ENCODE data around the gene LRRC26. TPM values are rescaled to one million over a fixed set of nuclear protein-coding genes. Genes with fewer than 3 reads are reported as not detected.

The LRRC26 gene
- total and polyA plus RNA-seq, 5 donors from 2014 or later = not detected

- no peaks in the 10 kb centered on the region for H3K9me3 ChIP-seq (ENCODE audit: control insufficient read depth in 2 of 2, low read length in 2 of 2)
- H3K4me3 ChIP-seq (ENCODE audit: low read depth, low read length) = no peak overlapping the region
- Mint-ChIP-seq H3K9me3 (no peaks in the 10 kb centered on the region), H3K27me3 (peaks cover 38% of the 10 kb centered on the region), H3K36me3 (no peaks in the 10 kb centered on the region), H3K4me1 (peaks cover 0 to 32% (median 3%) of the 10 kb centered on the region in 4 donors), H3K4me3 (peak overlapping the region in 2 of 4 donors; percentile 56 to 74), H3K27ac (no peak overlapping the region)
- H3K36me3 ChIP-seq (ENCODE audit: control insufficient read depth, insufficient read depth, low read length) = no peaks in the 10 kb centered on the region
- peaks cover 11% of the 10 kb centered on the region for H3K27me3 ChIP-seq (ENCODE audit: control insufficient read depth, insufficient read depth, low read length)
- DNase-seq (peak; percentile 36 to 51 (median 50)), ATAC-seq (ENCODE audit: low read depth in 2 of 2) (peak; percentile 65 to 69)
- no peak overlapping the region for H3K27ac ChIP-seq (ENCODE audit: insufficient read depth, low read length, poor library complexity, severe bottlenecking)
- H3K4me1 ChIP-seq (ENCODE audit: control insufficient read depth, insufficient read depth, low read length, poor library complexity, severe bottlenecking) = peaks cover 18% of the 10 kb centered on the region
Observed at GRCh38 chr9:137156567-137157375, 13.1 kb downstream of the LRRC26 start.

GRCh38 chr9:137152844-137153405 is 16.9 kb downstream of the LRRC26 start:
- Histone ChIP-seq H3K27ac (ENCODE audit: insufficient read depth, low read length, poor library complexity, severe bottlenecking) (no peak overlapping the region), H3K4me1 (ENCODE audit: control insufficient read depth, insufficient read depth, low read length, poor library complexity, severe bottlenecking) (peaks cover 13% of the 10 kb centered on the region), H3K4me3 (ENCODE audit: low read depth, low read length) (no peak overlapping the region), H3K9me3 (ENCODE audit: control insufficient read depth in 2 of 2, low read length in 2 of 2) (no peaks in the 10 kb centered on the region), H3K36me3 (ENCODE audit: control insufficient read depth, insufficient read depth, low read length) (no peaks in the 10 kb centered on the region), H3K27me3 (ENCODE audit: control insufficient read depth, insufficient read depth, low read length) (peaks cover 6% of the 10 kb centered on the region)
- ATAC-seq (ENCODE audit: low read depth in 2 of 2) (no peak), DNase-seq (no peak)
- H3K27me3 Mint-ChIP-seq = peaks cover 20% of the 10 kb centered on the region
- H3K36me3 Mint-ChIP-seq = no peaks in the 10 kb centered on the region
- H3K27ac Mint-ChIP-seq = no peak overlapping the region
- peaks cover 0 to 22% (median 0%) of the 10 kb centered on the region in 4 donors for H3K4me1 Mint-ChIP-seq
- no peak overlapping the region for H3K4me3 Mint-ChIP-seq
- H3K9me3 Mint-ChIP-seq = no peaks in the 10 kb centered on the region

- Histone ChIP-seq H3K27ac (ENCODE audit: insufficient read depth, low read length, poor library complexity, severe bottlenecking) (peak overlapping the region; percentile 33), H3K4me3 (ENCODE audit: low read depth, low read length) (no peak overlapping the region), H3K9me3 (ENCODE audit: control insufficient read depth in 2 of 2, low read length in 2 of 2) (no peaks in the 10 kb centered on the region), H3K36me3 (ENCODE audit: control insufficient read depth, insufficient read depth, low read length) (no peaks in the 10 kb centered on the region), H3K27me3 (ENCODE audit: control insufficient read depth, insufficient read depth, low read length) (no peaks in the 10 kb centered on the region), H3K4me1 (ENCODE audit: control insufficient read depth, insufficient read depth, low read length, poor library complexity, severe bottlenecking) (no peaks in the 10 kb centered on the region)
- H3K9me3 Mint-ChIP-seq = no peaks in the 10 kb centered on the region
- ATAC-seq (ENCODE audit: low read depth in 2 of 2) (no peak), DNase-seq (no peak)
- peaks cover 0 to 6% (median 0%) of the 10 kb centered on the region in 4 donors for H3K4me1 Mint-ChIP-seq
- no peak overlapping the region for H3K4me3 Mint-ChIP-seq
- H3K36me3 Mint-ChIP-seq = no peaks in the 10 kb centered on the region
- peaks cover 9% of the 10 kb centered on the region for H3K27me3 Mint-ChIP-seq
- H3K27ac Mint-ChIP-seq = no peak overlapping the region
Observed at GRCh38 chr9:137150617-137151457, 19.0 kb downstream of the LRRC26 start.

- H3K9me3 ChIP-seq (ENCODE audit: control insufficient read depth in 2 of 2, low read length in 2 of 2) = no peaks in the 10 kb centered on the region
- Mint-ChIP-seq H3K4me3 (no peak overlapping the region), H3K27me3 (peaks cover 6% of the 10 kb centered on the region), H3K4me1 (peaks cover 0 to 6% (median 0%) of the 10 kb centered on the region in 4 donors), H3K9me3 (no peaks in the 10 kb centered on the region), H3K36me3 (no peaks in the 10 kb centered on the region), H3K27ac (no peak overlapping the region)
- H3K4me3 ChIP-seq (ENCODE audit: low read depth, low read length) = no peak overlapping the region
- H3K27me3 ChIP-seq (ENCODE audit: control insufficient read depth, insufficient read depth, low read length) = no peaks in the 10 kb centered on the region
- H3K27ac ChIP-seq (ENCODE audit: insufficient read depth, low read length, poor library complexity, severe bottlenecking) = no peak overlapping the region
- no peaks in the 10 kb centered on the region for H3K4me1 ChIP-seq (ENCODE audit: control insufficient read depth, insufficient read depth, low read length, poor library complexity, severe bottlenecking)
- no peak for DNase-seq
- ATAC-seq (ENCODE audit: low read depth in 2 of 2) = no peak
- H3K36me3 ChIP-seq (ENCODE audit: control insufficient read depth, insufficient read depth, low read length) = no peaks in the 10 kb centered on the region
Observed at GRCh38 chr9:137149942-137150616, 19.8 kb downstream of the LRRC26 start.

- no peaks in the 10 kb centered on the region for H3K9me3 Mint-ChIP-seq
- no peak overlapping the region for H3K27ac ChIP-seq (ENCODE audit: insufficient read depth, low read length, poor library complexity, severe bottlenecking)
- no peaks in the 10 kb centered on the region for H3K36me3 ChIP-seq (ENCODE audit: control insufficient read depth, insufficient read depth, low read length)
- H3K27ac Mint-ChIP-seq = no peak overlapping the region
- peaks cover 0 to 6% (median 0%) of the 10 kb centered on the region in 4 donors for H3K4me1 Mint-ChIP-seq
- H3K36me3 Mint-ChIP-seq = no peaks in the 10 kb centered on the region
- H3K9me3 ChIP-seq (ENCODE audit: control insufficient read depth in 2 of 2, low read length in 2 of 2) = no peaks in the 10 kb centered on the region
- DNase-seq (no peak), ATAC-seq (ENCODE audit: low read depth in 2 of 2) (no peak)
- H3K4me3 ChIP-seq (ENCODE audit: low read depth, low read length) = no peak overlapping the region
- no peaks in the 10 kb centered on the region for H3K27me3 ChIP-seq (ENCODE audit: control insufficient read depth, insufficient read depth, low read length)
- no peaks in the 10 kb centered on the region for H3K27me3 Mint-ChIP-seq
- no peaks in the 10 kb centered on the region for H3K4me1 ChIP-seq (ENCODE audit: control insufficient read depth, insufficient read depth, low read length, poor library complexity, severe bottlenecking)
- no peak overlapping the region for H3K4me3 Mint-ChIP-seq
Observed at GRCh38 chr9:137149363-137149762, 20.5 kb downstream of the LRRC26 start.

GRCh38 chr9:137148661-137149060 is 21.2 kb downstream of the LRRC26 start:
- peak overlapping the region in 1 of 3 donors; percentile 38 for H3K27ac Mint-ChIP-seq
- no peaks in the 10 kb centered on the region for H3K9me3 Mint-ChIP-seq
- no peak overlapping the region for H3K4me3 ChIP-seq (ENCODE audit: low read depth, low read length)

GRCh38 chr9:137148242-137148641 is 21.6 kb downstream of the LRRC26 start:
- no peaks in the 10 kb centered on the region for H3K9me3 ChIP-seq (ENCODE audit: control insufficient read depth in 2 of 2, low read length in 2 of 2)

More at GRCh38 chr9:137148661-137149060, 21.2 kb downstream of the LRRC26 start:
- no peak for DNase-seq
- Histone ChIP-seq H3K36me3 (ENCODE audit: control insufficient read depth, insufficient read depth, low read length) (no peaks in the 10 kb centered on the region), H3K27ac (ENCODE audit: insufficient read depth, low read length, poor library complexity, severe bottlenecking) (no peak overlapping the region), H3K4me1 (ENCODE audit: control insufficient read depth, insufficient read depth, low read length, poor library complexity, severe bottlenecking) (no peaks in the 10 kb centered on the region), H3K9me3 (ENCODE audit: control insufficient read depth in 2 of 2, low read length in 2 of 2) (no peaks in the 10 kb centered on the region), H3K27me3 (ENCODE audit: control insufficient read depth, insufficient read depth, low read length) (no peaks in the 10 kb centered on the region)
- H3K27me3 Mint-ChIP-seq = peaks cover 5% of the 10 kb centered on the region
- no peak overlapping the region for H3K4me3 Mint-ChIP-seq
- H3K36me3 Mint-ChIP-seq = no peaks in the 10 kb centered on the region
- ATAC-seq (ENCODE audit: low read depth in 2 of 2) = no peak
- peaks cover 0 to 6% (median 0%) of the 10 kb centered on the region in 4 donors for H3K4me1 Mint-ChIP-seq

More at GRCh38 chr9:137148242-137148641, 21.6 kb downstream of the LRRC26 start:
- H3K4me1 Mint-ChIP-seq = peaks cover 0 to 6% (median 0%) of the 10 kb centered on the region in 4 donors
- Histone ChIP-seq H3K4me3 (ENCODE audit: low read depth, low read length) (no peak overlapping the region), H3K4me1 (ENCODE audit: control insufficient read depth, insufficient read depth, low read length, poor library complexity, severe bottlenecking) (no peaks in the 10 kb centered on the region), H3K36me3 (ENCODE audit: control insufficient read depth, insufficient read depth, low read length) (no peaks in the 10 kb centered on the region), H3K27me3 (ENCODE audit: control insufficient read depth, insufficient read depth, low read length) (no peaks in the 10 kb centered on the region), H3K27ac (ENCODE audit: insufficient read depth, low read length, poor library complexity, severe bottlenecking) (no peak overlapping the region)
- DNase-seq (no peak), ATAC-seq (ENCODE audit: low read depth in 2 of 2) (no peak)
- H3K36me3 Mint-ChIP-seq = no peaks in the 10 kb centered on the region
- H3K27me3 Mint-ChIP-seq = peaks cover 6% of the 10 kb centered on the region
- no peak overlapping the region for H3K27ac Mint-ChIP-seq
- no peak overlapping the region for H3K4me3 Mint-ChIP-seq
- no peaks in the 10 kb centered on the region for H3K9me3 Mint-ChIP-seq
